GM12891 (cell line): ENCODE results near the gene CNOT3.

Experiments
- DNase-seq: peaks from one replicate; pipeline ENCODE4 v3.0.0; 2011; ENCODE audit warnings: low spot score; ENCODE audit not compliant: insufficient read length
- FAIRE-seq: peaks from 2 replicates; lab custom pipeline; 2011; peaks lifted over from hg19 to GRCh38; lab: Jason Lieb, UNC
- PAX5 ChIP-seq: IDR thresholded peaks from 2 replicates; pipeline ENCODE4 v1.6.1; 2011; ENCODE audit warnings: low read length, moderate library complexity, mild to moderate bottlenecking; ENCODE audit not compliant: insufficient read depth, severe bottlenecking
- POLR2A ChIP-seq: IDR thresholded peaks from 2 replicates; pipeline ENCODE4 v1.6.1; 2011; ENCODE audit warnings: low read depth, low read length, control low read depth
- POLR2AphosphoS5 ChIP-seq: IDR thresholded peaks from 2 replicates; pipeline ENCODE4 v1.6.1; 2011; ENCODE audit warnings: low read depth, low read length, control low read depth
- POU2F2 ChIP-seq: IDR thresholded peaks from 2 replicates; pipeline ENCODE4 v1.6.1; 2011; ENCODE audit warnings: low read depth, mild to moderate bottlenecking, control low read depth, low read length, moderate library complexity
- SPI1 ChIP-seq: IDR thresholded peaks from 2 replicates; pipeline ENCODE4 v1.6.1; 2011; ENCODE audit warnings: low read depth, low read length, control low read depth
- TAF1 ChIP-seq: IDR thresholded peaks from 2 replicates; pipeline ENCODE4 v1.6.1; 2011; ENCODE audit warnings: low read depth, low read length, control low read depth

Gene CNOT3

GRCh38 chr19:54149021-54149812, 11.7 kb downstream of the CNOT3 start:
- no peak for TF ChIP-seq POLR2A
- no peak for TF ChIP-seq SPI1
- no peak for TF ChIP-seq POU2F2
- TF ChIP-seq POLR2AphosphoS5: no peak
- no peak for TF ChIP-seq PAX5
- TF ChIP-seq TAF1: no peak
- FAIRE-seq: no peak

GRCh38 chr19:54151362-54152035, 13.9 kb downstream of the CNOT3 start:
- TF ChIP-seq POLR2A (0 out of 2 replicates have a peak, but pooled peaks have one; percentile 30), PAX5 (no peak), POLR2AphosphoS5 (no peak), SPI1 (no peak), POU2F2 (no peak), TAF1 (no peak)
- no peak for DNase-seq
- FAIRE-seq: no peak

More at GRCh38 chr19:54149021-54149812, 11.7 kb downstream of the CNOT3 start:
- DNase-seq: no peak

GRCh38 chr19:54152267-54152666, 14.7 kb downstream of the CNOT3 start:
- TF ChIP-seq POLR2A (no peak; the same call in 1 of the 2 replicates), SPI1 (no peak), TAF1 (no peak), PAX5 (no peak), POU2F2 (no peak), POLR2AphosphoS5 (no peak)
- no peak for DNase-seq
- no peak for FAIRE-seq

GRCh38 chr19:54152878-54153524, 15.4 kb downstream of the CNOT3 start:
- no peak for TF ChIP-seq POU2F2
- TF ChIP-seq POLR2AphosphoS5: no peak; the same call in 1 of the 2 replicates
- TF ChIP-seq PAX5: no peak
- no peak for TF ChIP-seq POLR2A
- TF ChIP-seq TAF1: no peak
- TF ChIP-seq SPI1: no peak
- no peak for FAIRE-seq
- DNase-seq: no peak

GRCh38 chr19:54153731-54154326, 16.3 kb downstream of the CNOT3 start:
- FAIRE-seq (no peak), DNase-seq (no peak)
- TF ChIP-seq POLR2AphosphoS5: no peak
- TF ChIP-seq PAX5: no peak
- no peak for TF ChIP-seq POLR2A
- no peak for TF ChIP-seq POU2F2
- TF ChIP-seq TAF1: no peak
- no peak for TF ChIP-seq SPI1

GRCh38 chr19:54154603-54155345, 17.2 kb downstream of the CNOT3 start:
- TF ChIP-seq SPI1 (no peak), POU2F2 (peak; percentile 45; the same call in 1 of the 2 replicates), PAX5 (no peak), POLR2AphosphoS5 (no peak), TAF1 (no peak), POLR2A (peak; percentile 21; the same call in 1 of the 2 replicates)
- FAIRE-seq: no peak
- no peak for DNase-seq

- no peak for FAIRE-seq
- no peak for DNase-seq
- TF ChIP-seq SPI1: no peak
- peak; percentile 59; the same call in 1 of the 2 replicates for TF ChIP-seq POLR2AphosphoS5
Observed at GRCh38 chr19:54155694-54156093, 18.1 kb downstream of the CNOT3 start.

- TF ChIP-seq POLR2AphosphoS5 (no peak), POU2F2 (no peak), POLR2A (peak; percentile 27; the same call in 1 of the 2 replicates), SPI1 (no peak)
- FAIRE-seq (no peak), DNase-seq (no peak)
Observed at GRCh38 chr19:54156490-54156889, 18.9 kb downstream of the CNOT3 start.

GRCh38 chr19:54156953-54157352, 19.4 kb downstream of the CNOT3 start:
- no peak for DNase-seq
- TF ChIP-seq POLR2AphosphoS5 (no peak), POU2F2 (no peak), PAX5 (no peak), TAF1 (no peak), POLR2A (no peak), SPI1 (no peak)

More at GRCh38 chr19:54156953-54157352, 19.4 kb downstream of the CNOT3 start:
- peak; percentile 9 for FAIRE-seq
